Measurements from ENCODE around the gene GAD1.

Gene GAD1

DNA sequence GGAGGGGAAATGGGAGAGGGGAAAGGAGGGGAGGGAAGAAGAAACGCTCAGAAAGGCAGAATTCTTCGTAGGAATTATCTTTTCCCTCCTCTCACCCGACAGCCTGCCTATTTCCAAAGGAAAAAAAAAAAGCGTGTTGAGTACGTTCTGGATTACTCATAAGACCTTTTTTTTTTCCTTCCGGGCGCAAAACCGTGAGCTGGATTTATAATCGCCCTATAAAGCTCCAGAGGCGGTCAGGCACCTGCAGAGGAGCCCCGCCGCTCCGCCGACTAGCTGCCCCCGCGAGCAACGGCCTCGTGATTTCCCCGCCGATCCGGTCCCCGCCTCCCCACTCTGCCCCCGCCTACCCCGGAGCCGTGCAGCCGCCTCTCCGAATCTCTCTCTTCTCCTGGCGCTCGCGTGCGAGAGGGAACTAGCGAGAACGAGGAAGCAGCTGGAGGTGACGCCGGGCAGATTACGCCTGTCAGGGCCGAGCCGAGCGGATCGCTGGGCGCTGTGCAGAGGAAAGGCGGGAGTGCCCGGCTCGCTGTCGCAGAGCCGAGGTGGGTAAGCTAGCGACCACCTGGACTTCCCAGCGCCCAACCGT, at the start of gene GAD1:
GAD1 (plus strand) TSS at position 384 of the 589 bp plus-strand sequence. CDS start 1,705 bp downstream, outside the sequence.
- no peak for DNase-seq

DNA sequence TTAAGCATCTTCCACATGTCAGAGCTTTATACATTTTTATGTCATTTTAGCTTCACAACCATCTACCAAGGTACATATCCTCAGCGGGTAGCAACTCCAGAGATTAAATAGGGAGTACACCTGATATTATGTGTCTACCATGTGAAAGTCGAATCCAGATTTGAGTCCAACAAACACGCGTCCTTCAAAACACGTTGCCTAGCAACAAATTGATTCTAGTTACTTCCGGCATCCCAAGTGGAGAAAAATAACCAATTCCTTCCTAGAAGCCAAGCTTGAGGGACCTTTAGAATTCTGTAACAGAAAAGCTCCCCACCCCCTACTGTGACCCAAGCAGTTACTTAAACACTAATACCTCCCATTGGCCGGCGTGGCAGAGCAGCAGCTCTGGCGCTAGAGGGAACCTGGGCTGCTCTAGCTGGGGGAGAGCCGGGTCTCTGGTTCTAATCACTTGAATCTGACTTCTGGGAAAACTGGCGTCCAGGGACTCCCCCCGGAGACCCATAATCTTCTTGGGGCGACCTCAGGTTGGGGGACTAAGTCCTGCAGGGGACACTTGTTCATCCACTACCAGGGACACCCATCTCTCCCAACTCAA, 46.6 kb upstream of the GAD1 start, which contains the start of gene ERICH2:
ERICH2 (plus strand) TSS at position 371 of the 598 bp plus-strand sequence. CDS start 304 bp downstream, outside the sequence.
- DNase-seq = no peak

DNA sequence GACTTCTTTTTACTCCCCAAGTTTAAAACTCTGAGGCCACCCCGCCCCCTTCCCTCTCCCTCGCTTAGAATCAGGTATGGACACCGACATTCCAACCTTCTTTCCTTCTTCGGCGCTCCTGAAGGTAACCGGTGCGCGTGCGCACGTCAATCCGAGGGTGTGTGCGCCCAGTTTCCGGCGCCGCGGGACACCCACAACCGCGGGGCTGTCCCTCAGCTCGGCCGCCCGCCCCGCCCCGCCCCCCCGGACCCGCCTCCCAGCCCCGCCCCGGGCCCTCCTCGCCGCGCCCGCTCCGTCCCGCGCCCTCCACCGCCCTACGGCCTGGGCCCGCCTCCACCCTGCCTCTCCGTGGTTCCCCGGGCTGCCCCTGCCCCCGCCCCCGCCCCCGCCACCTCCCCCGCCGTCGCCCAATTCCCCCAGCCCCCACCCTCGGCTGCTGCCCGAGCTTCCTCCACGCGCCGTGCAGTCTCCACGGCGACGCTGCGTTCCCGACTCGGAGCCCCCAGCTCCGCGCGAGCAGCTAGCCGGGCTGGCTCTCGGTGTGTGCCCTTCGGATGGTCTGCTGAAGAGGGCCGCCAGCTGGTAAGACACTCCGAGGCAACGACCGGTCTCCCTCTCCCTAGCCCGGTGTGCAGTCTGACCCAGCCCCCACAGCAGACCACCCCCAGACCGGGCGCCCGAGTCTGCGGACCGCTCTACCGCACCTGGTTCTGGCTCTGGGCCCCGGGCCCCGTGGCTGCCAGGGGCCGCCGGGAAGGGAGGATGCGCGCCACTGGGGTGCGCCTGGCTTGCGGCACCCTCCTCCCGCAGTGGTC, 45.9 kb upstream of the GAD1 start:
- no peak for DNase-seq

DNA sequence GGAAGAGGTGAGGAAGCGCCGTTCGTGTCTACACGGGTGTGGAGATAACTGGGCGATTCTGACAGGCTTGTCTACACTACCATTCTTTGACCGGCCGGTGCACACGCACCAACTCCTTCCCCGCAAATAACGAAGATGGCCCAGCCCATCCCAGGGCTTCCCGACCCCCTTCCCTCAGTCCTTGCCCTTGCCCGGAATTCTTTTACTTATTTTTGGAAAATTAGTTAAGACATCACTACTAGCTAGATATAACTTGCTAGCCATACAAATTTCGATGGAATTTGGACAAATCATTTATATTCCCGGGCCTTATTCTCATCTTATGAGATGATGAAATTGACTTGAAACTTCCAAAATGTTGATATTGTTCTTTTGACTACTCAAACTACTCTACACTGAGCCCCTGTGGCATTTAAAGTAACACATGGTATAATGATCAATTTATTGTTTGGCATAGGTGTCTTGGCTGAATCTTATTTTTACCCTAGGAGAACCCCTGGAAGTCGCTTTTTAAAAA, 45.2 kb upstream of the GAD1 start:
- DNase-seq = no peak

DNA sequence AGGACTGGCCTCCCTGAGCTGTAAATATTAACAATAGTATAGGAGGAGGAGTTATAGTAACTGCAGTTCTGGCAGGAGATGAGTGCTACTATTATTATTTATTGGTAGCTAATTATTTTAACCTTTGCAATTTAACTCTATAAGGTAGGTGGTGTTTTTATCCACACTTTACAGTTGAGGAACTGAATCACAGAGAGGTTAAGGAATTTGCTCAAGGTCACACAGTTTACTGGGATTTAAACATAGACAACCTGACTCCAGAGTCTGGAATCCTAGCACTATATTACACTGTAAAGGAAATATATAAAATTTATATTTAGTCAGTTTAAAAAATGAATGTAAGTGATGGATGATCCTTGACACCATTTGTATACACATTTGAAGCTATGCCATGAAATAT, 44.4 kb upstream of the GAD1 start:
- no peak for DNase-seq

DNA sequence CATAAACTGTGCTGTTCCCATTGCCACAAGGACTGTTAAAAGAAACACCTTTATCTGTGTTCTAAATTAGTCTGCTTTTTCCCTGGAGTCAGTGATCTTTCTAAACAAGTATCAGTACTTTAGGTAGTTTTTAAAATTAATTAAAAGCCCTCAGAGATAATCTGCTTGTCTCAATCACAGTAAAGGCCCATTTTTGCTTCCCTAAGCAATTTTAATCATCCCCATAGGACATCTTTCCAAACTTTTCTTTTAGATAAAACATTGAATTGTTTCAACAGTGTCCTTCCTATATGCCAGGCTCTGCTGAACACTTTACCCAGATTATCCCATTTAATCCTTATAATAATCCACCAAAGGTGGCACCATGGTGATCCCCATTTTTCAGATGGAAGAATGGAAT, 42.6 kb upstream of the GAD1 start:
- DNase-seq = no peak

DNA sequence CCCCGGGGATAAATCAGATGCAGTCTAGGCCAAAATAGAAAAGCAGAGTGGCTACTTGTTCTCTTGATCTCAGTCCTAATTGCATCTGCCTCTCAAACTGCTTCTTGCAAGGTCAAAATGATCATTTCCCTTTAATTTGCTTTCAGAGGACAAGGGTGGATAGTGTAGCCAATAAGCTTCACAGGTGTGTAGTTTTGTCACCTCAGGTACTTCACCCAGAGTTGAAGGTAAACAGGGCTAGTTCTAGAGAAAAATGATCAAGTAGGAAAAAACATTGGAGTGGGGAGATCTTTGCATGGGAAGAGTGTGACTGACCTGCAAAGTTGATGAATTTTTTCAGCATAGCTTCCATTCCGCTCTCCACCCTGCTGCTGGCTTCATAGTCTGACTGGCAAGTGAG, 37.8 kb upstream of the GAD1 start:
- no peak for DNase-seq

DNA sequence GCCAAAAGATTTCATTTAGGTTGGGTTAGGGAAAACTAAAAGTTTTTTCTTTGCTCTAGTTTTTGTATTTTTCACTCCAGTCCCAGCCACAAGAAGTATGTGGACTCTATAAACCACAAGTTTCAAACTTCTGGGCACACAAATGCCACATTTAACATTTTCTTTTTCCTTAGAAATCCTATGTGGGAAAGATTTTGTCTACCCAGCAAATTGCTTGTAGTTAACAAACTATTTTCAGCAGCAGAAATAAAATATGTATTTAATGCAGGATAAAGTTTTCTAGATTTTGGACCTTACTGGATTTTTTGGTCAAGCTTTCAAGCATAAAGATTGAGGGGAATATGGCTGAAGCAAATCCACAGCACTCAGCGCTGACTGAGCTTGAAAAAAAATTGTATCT, 37.4 kb upstream of the GAD1 start:
- DNase-seq = no peak

DNA sequence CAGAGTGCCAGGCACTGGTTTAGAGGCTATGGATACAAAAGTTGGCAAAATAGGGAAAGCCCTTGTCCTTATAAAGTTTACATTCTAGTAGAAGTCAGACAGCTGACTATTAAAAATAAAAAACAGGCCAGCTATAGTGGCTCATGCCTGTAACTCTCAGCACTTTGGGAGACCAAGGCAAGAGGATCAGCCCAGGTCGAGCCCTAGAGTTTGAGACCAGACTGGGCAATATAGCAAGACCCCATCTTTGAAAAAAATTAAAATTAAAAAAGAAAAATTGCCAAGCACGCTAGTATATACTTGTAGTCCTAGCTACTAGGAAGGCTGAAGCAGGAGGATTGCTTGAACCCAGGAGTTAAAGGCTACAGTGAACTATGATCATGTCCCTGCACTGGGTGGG, 34.0 kb upstream of the GAD1 start:
- no peak for DNase-seq

DNA sequence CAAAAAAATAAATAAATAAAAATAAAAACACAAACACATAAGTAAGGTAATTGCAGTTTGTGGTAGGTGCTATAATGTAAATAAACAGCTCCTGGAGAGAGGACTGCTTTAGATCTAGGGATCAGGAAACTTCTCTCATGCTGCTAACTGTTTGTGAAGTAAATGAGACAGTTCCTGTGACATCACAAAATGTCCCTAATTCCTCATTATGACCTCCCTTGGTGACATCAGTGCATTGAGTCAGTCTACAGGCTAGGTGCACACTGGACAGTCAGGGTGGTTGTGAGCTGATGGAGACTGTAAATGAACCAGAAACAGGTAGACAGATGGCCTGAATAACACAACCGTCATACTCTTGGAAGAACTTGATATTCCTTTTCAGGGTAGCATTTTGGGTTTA, 33.1 kb upstream of the GAD1 start:
- no peak for DNase-seq

DNA sequence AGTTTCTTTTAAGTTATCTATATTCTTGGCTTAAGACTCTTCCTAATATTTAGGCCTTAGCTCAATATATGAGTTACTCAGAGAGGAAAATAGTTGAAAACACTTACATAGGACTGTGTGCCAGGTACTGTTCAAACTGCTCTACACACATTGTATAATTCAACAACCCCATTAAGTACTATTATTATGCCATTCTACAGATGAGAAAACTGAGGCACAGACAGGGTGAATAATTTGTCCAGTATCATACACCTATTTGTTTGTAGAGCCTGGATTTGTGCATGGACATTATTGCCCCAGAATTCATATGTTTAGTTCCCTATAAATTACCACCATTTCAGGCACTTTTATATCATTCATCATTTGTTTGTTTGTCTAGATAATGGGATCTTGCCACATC, 17.7 kb upstream of the GAD1 start:
- DNase-seq = no peak

DNA sequence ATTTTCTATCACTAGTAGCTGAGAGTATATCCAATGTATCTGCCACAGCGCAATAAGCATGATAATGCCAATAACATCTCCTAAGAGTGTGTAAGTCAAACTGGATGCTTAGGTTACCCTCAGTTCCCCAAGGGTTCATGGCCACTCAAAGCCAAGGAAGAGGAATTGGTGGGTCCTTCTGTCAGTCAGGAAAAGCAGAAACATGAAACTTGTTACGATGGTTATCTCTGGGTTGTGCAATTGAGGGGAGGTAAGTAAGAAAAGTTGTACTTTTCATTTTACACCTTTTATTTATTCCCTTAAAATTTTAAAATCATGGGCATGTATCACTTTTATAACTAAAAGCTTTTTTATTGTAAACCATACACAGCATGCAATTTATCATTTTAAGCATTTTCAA, 10.1 kb upstream of the GAD1 start:
- DNase-seq = no peak

DNA sequence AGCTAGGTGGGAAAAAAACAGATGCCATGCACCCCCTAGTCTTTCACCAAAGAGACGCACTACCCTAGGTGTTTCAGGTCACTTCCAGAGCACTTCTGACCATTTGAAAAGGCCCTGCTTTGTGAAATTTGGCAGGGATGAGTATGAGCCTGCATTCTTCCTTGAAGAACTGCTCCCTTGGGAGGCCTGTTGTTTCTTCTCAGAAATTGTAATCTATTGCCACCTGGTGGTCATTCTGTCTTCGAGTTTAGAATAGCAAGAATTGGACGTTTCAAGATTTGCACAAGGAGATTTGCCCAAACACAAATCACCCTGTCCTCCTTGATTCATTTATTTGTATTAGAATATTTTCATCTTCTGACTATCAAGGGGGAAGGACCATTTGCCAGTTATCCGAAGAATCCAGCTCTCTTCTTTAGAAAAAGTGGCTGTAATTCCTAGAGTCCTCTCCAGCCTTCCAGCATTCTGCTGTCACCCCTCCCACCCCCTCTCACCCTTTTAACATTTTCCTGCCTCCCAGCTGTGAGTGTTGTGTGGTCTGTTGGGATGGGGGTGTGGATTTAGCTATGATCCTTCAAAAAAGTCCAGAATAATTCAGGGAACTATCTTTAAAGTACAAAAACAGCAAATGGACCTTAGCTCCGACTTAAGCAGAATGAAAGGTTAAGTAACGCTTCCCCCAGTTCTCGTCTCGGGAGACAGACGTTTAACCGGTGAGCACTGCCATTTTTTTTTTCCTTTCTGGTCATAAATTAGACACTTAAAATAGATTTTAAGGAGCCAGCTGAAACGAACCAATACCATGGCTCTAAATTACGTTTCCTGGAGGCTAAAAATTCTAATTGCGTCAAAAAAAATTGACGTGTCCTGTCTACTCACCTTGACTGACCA, 3.7 kb upstream of the GAD1 start:
- no peak for DNase-seq

DNA sequence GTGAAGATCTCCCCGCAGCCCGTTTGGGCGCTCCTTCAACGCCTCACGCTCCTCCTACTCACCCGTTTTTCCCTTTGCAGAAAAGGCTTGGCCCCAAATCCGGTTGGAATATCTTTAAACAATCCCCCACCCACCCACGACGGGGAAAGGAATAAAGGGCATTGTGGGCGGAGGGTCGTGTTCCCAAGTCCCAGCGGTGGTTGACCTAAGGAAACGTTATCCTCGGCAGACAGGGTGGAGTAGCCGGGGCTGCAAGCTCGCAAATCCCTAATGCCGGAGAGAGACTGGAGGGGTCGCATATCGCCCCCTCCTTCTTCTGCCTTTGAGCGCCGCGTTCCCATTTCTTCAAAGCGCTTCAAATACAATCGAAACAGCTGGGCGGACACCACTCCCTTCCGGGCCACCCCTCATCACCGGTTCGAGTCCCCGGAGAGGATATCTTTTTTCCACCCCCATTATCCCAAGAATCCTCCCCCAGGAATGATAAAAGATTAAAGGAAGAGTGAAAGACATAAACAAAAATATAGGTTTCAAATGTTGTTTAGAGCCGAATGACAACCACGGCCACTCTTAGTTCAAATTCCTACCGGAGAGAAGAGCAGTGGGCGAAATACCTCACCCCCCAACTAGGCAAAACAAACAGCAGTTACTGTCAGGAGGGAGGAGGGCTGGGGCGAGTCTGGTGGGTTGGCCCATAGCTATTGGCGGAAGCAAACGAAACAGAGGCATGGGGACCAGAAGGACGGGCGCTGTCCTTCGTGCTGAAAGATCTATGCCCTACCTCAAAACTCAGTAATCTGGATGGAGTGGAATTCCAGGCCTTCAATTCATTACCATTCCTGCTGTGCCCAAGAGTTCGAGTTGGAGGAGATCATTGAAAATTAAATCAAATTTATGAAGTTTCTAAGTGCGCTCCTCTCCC, 2.8 kb upstream of the GAD1 start:
- DNase-seq = no peak

DNA sequence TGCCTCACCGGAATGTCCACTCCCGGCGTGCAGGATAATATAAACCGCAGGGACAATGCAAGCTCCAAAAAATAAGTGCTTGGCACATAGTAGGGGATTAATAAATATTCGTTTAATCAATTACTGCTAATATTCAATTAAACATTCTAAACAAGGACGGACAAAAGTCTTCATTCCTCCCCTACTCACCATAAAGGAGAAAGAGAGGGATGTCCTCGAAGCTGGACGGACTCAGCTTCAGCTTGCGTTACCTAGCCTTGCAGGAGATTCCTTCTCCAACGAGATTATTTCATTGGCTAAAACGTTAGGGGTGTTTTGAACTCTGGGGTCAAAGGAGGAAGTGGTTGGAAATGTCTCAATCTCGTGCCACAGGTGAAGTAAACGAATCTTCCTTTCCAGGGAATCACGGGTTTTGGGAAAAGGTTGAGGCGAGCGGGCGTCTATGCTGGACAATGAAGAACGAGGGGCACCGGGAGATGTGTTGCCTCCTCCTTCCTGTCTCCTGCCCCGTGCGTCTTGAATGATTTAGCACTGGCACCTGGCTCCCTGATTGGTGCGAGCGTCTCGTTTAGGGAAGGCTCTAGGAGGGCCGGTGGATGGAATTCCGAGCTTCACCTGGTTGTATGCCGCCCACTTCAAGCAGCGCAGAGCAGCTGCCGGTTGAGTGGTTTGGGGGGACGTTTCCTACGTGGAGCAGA, 2.0 kb upstream of the GAD1 start:
- DNase-seq = no peak

DNA sequence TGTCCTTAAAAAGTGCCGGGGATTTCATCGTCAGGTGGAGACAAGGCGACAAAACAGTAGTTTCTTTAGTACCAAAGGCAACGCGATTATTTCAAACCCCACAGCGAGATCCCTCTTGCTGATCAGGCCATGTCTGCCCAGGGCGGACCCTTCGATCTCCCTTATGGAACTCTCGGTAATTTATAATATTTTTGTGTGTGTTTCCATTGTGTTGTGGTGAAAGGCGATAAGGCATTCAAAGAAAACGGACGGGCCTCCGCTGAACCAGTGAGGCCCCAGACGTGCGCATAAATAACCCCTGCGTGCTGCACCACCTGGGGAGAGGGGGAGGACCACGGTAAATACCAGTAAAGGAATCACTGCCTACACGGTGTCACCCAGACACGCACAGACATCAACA, 1.4 kb upstream of the GAD1 start:
- no peak for DNase-seq

DNA sequence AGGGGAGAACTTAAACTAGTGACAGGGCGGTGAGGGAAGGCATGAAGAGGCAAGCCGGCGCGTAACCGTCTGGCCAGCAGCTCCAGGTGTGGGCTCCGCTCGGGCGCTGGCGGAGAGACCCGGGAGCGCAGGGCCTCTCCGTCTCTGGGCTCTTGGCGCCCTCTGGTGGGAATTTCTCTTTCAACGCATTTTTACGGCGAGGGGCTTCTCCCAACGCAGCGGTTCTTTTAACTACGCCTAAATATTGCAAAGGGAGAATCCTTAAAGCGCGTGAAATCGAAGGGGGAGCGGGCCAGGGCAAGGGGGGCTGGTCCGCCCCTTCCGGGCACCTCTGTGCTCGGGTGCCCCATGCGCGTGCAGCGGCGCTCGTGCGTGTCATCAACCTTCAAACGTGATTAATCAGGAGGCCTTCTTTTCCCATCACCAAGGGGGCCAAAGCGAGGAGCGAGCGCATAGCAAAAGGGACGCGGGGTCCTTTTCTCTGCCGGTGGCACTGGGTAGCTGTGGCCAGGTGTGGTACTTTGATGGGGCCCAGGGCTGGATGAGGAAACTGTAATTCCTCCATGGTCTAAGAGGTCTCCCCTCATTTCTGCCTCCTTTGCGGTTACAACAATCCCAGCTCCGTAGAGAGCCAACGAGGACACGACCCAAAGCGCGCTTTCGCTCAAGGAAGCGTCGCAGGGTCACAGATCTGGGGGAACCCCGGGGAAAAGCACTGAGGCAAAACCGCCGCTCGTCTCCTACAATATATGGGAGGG, 762 bp upstream of the GAD1 start:
- DNase-seq = no peak

DNA sequence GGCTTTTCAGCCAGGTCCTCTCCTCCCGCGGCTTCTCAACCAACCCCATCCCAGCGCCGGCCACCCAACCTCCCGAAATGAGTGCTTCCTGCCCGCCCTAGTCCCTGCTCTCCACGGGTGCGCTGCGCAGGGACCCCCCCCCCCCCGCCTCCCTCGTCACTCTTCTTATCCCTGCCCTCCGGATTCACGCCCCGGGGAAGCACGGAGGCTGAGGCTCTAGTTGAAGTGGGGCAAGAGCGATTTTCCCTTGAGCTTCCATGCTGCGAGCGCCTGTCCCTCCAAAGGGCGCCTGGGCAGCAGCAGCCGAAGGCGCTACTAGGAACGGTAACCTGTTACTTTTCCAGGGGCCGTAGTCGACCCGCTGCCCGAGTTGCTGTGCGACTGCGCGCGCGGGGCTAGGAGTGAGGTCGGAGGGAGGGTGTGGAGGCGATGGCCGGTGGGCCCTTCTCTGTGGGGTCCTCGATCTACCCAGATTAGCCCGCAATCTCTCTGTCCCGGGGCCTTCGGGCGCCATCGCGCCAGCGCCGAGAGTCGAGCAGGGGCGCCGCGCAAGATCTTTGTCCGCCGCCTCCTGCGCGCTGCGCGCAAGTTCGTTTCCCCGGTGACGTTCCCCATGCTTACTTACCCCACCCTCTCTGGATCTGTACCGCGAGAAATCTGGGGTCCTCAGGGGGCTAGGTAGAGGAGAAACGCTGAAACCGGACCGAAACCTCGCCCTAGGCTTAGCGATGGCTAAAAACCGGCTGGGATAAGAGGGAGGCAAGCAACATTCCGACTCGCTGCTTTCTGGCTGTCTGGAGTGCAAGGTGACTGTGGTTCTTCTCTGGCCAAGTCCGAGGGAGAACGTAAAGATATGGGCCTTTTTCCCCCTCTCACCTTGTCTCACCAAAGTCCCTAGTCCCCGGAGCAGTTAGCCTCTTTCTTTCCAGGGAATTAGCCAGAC, 677 bp downstream of the GAD1 start:
- no peak for DNase-seq
